Esophagus squamous epithelium (tissue), 5 donors: Measurements from ENCODE around the gene SLC44A3. TPM values are rescaled to one million over a fixed set of nuclear protein-coding genes. Genes with fewer than 3 reads are reported as not detected.

Source experiments
- DNase-seq: peaks from one replicate; lab custom pipeline; 2025; lab: John Stamatoyannopoulos, UW
- H3K27ac ChIP-seq, 4 donors: fragments of 200-600 bp; sonication (generic); one replicate each; pipeline ENCODE4 v1.5.1; 2016 to 2019; ENCODE audit warnings: mild to moderate bottlenecking in 1 of 4
- H3K27me3 ChIP-seq, 4 donors: fragments of 200-600 bp; sonication (generic); 1 replicate in 3 of 4; 2 replicates in 1 of 4; pipeline versions ENCODE4 v1.5.1 to v1.6.0; 2017 to 2021; ENCODE audit warnings: antibody characterized with exemption in 1 of 4
- H3K36me3 ChIP-seq, 3 donors: fragments of 200-600 bp; sonication (generic); one replicate each; pipeline ENCODE4 v1.5.1; 2016 to 2019
- H3K4me1 ChIP-seq, 3 donors: fragments of 200-600 bp; sonication (generic); one replicate each; pipeline ENCODE4 v1.5.1; 2017 to 2019
- H3K4me3 ChIP-seq, 4 donors: fragments of 200-600 bp; sonication (generic); 1 replicate in 3 of 4; 2 replicates in 1 of 4; pipeline ENCODE4 v1.5.1; 2016 to 2019; ENCODE audit warnings: mild to moderate bottlenecking in 2 of 4, moderate library complexity in 1 of 4
- H3K9me3 ChIP-seq, 3 donors: fragments of 200-600 bp; sonication (generic); one replicate each; pipeline ENCODE4 v1.5.1; 2016 to 2019
- CTCF ChIP-seq, 6 experiments: fragments of 450-650 bp in 4 of 6; fragments of 200-600 bp in 2 of 6; sonication (generic) in 2 of 6; IDR thresholded peaks; one replicate each; pipeline ENCODE4 v1.5.1; 2016 to 2019; ENCODE audit warnings: antibody characterized with exemption in 6 of 6, mild to moderate bottlenecking in 4 of 6, moderate library complexity in 4 of 6
- POLR2A ChIP-seq, 4 donors: fragments of 450-650 bp; IDR thresholded peaks; one replicate each; pipeline ENCODE4 v1.6.1; 2017; ENCODE audit warnings: antibody characterized with exemption in 4 of 4, mild to moderate bottlenecking in 4 of 4, moderate library complexity in 3 of 4
- WGBS, 2 donors: methylation state at CpG; one replicate each; pipeline ENCODE4 v1.1.5; 2018; 5-methylcytosine and 5-hydroxymethylcytosine counted together
- intact Hi-C: fragments of 100-400 bp; cut with DNase I; formaldehyde crosslinking; loops from one replicate; pipeline ENCODE4 v1.15.0; 2022
- total RNA-seq, 4 donors: library from RNA; depleted of rRNA; stranded (reverse); fragments of >200 nt; gene quantifications; one replicate each; pipeline ENCODE4 v1.1.0, GENCODE V29; 2016
- donor health status: DM: yes; HTN: yes; CAD: no.

The SLC44A3 gene
- total RNA-seq, 4 donors from 2014 or later = 5.4 to 11.7 (median 9.4) TPM

DNA sequence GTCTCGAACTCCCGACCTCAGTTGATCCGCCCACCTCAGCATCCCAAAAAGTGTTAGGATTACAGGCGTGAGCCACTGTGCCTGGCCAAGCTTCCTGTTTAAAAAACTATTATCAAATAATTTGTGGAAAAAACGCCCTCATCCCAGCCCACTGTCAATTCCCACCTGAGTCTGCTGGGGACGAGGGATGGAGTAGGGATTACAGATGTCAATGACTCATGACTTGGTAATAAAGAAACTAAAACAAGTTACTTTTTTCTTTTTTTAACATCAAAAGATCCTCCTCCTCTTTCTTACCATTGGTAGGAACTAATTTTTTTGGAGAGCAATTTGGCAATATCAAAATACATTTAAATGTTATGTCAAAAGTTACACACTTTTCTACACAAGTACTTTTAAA lies 97.1 kb downstream of the SLC44A3 start:
- WGBS, 2 donors = 75 to 77% methylated on average over 6 of the region's 6 CpGs
- DNase-seq = no peak
- Histone ChIP-seq H3K27me3 (no peaks in the 10 kb centered on the region), H3K4me1 (peaks cover 0 to 97% (median 18%) of the 10 kb centered on the region in 3 donors), H3K27ac (no peak overlapping the region), H3K4me3 (no peak overlapping the region), H3K36me3 (peaks cover 0 to 11% (median 0%) of the 10 kb centered on the region in 3 donors), H3K9me3 (no peaks in the 10 kb centered on the region)
- TF ChIP-seq POLR2A (IDR thresholded peaks at IDR 0.05) = no peak
- TF ChIP-seq CTCF (IDR thresholded peaks at IDR 0.05) = no peak
- intact Hi-C loops = no loop called here

DNA sequence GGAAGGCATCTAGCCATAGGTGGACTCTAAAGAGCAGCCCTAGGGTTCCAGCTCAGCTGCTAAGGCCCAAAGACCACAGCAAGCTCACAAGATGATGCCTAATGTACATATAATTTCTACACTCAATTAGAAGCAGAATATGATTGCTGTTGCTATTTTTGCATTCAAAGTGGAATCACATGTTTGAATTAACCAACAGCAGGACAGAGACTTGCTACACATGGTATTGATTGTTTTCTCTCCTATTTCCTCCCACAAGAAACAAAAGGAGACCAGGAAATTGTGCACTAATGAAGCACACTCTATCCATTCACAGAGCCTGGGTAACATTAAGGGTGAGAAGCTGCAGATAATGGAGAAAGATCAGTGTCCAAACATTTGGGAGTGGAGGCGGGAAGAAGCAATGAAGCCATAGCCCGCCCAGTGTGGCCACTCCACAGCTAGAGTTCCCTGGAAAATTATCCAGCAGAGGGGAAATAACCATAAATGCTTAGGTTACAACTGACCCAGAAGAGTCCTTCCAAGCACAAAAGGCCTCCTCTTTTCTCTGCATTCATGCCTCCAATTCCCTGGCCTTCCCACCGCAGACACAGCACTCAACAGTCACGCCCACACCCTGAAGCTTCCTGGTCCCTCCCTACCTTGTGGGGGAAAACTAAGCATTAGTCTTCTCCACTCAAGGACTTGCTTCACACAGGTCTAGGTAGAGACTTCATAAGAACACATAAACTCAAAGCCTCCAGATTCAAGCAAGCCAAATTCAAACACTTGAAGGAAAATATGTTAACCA lies 99.3 kb downstream of the SLC44A3 start:
- no peaks in the 10 kb centered on the region for H3K27me3 ChIP-seq
- intact Hi-C loops = loop anchor here (10.0 kb wide), 2 partner anchors 65 to 115 kb away; no protein-coding TSS in a partner anchor
- WGBS, 2 donors = 89 to 100% methylated on average over 3 to 4 of the region's 4 CpGs
- peak overlapping the region in 1 of 4 donors; percentile 15 for H3K4me3 ChIP-seq
- no peak for DNase-seq
- H3K9me3 ChIP-seq = no peaks in the 10 kb centered on the region
- no peak for TF ChIP-seq POLR2A (IDR thresholded peaks at IDR 0.05)
- TF ChIP-seq CTCF (IDR thresholded peaks at IDR 0.05) = no peak
- peaks cover 0 to 97% (median 35%) of the 10 kb centered on the region in 3 donors for H3K4me1 ChIP-seq
- H3K36me3 ChIP-seq = peaks cover 0 to 16% (median 0%) of the 10 kb centered on the region in 3 donors
- H3K27ac ChIP-seq = peak overlapping the region in 2 of 4 donors; percentile 10 to 51

DNA sequence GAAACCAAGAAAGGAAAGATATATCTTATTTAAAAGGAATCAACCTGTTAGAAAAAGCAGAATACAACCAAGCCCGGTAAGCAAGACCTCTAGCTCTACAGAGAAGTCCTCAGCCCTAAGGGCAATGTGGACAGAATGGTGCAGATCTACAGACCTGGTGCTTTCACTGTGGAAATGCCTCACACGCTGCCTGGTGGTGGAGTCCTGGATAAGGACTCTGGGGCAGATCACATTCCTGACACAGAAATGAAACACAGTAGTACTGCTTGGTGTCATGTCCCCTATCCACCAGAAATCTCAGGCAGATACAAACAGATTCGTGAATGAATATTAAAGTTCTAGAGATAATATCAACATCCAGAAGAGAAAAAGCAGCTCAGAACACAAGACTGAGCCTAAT lies 99.9 kb downstream of the SLC44A3 start:
- Histone ChIP-seq H3K4me3 (peak overlapping the region in 1 of 4 donors; percentile 15), H3K27me3 (no peaks in the 10 kb centered on the region), H3K4me1 (peaks cover 0 to 97% (median 35%) of the 10 kb centered on the region in 3 donors), H3K27ac (peak overlapping the region in 2 of 4 donors; percentile 10 to 51), H3K9me3 (no peaks in the 10 kb centered on the region), H3K36me3 (peaks cover 0 to 16% (median 0%) of the 10 kb centered on the region in 3 donors)
- no peak for DNase-seq
- WGBS, 2 donors = 73 to 78% methylated on average over 3 of the region's 3 CpGs
- intact Hi-C loops = loop anchor here (10.0 kb wide), 2 partner anchors 65 to 115 kb away; no protein-coding TSS in a partner anchor
- TF ChIP-seq POLR2A (IDR thresholded peaks at IDR 0.05) (no peak), CTCF (IDR thresholded peaks at IDR 0.05) (no peak)

DNA sequence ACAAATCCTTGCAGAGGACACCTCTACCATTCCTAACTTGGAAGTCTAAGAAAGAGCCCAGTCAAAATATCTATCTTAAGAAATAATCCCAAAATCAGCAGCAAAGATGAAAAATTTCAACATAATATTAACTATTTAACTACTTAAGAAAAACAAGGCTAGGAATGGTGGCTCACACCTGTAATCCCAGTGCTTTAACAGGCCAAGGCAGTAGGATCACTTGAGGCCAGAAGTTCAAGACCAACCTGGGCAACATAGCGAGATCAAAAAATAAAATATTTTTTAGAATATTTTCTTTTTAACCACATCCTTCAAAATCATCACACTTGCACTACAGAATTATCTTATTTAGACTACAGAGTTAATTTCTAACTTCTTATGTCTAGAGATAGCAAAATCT lies 101.8 kb downstream of the SLC44A3 start:
- no peak for DNase-seq
- Histone ChIP-seq H3K27ac (peak overlapping the region in 1 of 4 donors; percentile 42), H3K36me3 (peaks cover 0 to 7% (median 0%) of the 10 kb centered on the region in 3 donors), H3K4me3 (no peak overlapping the region), H3K27me3 (peaks cover 0 to 10% (median 0%) of the 10 kb centered on the region in 4 donors), H3K4me1 (peaks cover under 1 to 92% (median 35%) of the 10 kb centered on the region in 3 donors), H3K9me3 (no peaks in the 10 kb centered on the region)
- intact Hi-C loops = loop anchor here (10.0 kb wide), 2 partner anchors 67 to 113 kb away; no protein-coding TSS in a partner anchor
- WGBS, 2 donors = 82 to 93% methylated on average over 1 of the region's 1 CpG
- no peak for TF ChIP-seq CTCF (IDR thresholded peaks at IDR 0.05)
